Activated CD4-positive, alpha-beta T cell treated with anti-CD3 and anti-CD28 coated beads, Interleukin-2, amount 10 ng/mL, durations not matched to agents 7 days and 5 days (primary cell): ENCODE data around the gene DLL4. TPM values are rescaled to one million over a fixed set of nuclear protein-coding genes. Genes with fewer than 3 reads are reported as not detected.
A peak's percentile ranks its signal among the peaks of the same experiment; 100 is the strongest.
"Not testable (repeated sequence)": the region's sequence is repeated elsewhere in the genome, so short reads cannot be mapped to it uniquely, and the experiment has no call there.

Experiments
- CTCF ChIA-PET: fragments of 350-600 bp; sonication (Branson Sonifier 250); formaldehyde crosslinking; loops from one replicate; lab custom pipeline; 2021; ENCODE audit warnings: antibody characterized with exemption; lab: Charles Lee
- POLR2A ChIA-PET: fragments of 350-600 bp; sonication (Branson Sonifier 250); formaldehyde crosslinking; loops from one replicate; lab custom pipeline; 2021; ENCODE audit warnings: antibody characterized with exemption; lab: Charles Lee
- DNase-seq: peaks from one replicate; pipeline ENCODE4 v3.0.0-alpha.2; 2020
- H3K27ac Mint-ChIP-seq: one replicate; pipeline ENCODE4 v1.8.0; 2021; ENCODE audit warnings: mild to moderate bottlenecking, moderate library complexity, mixed read lengths
- H3K27me3 Mint-ChIP-seq: one replicate; pipeline ENCODE4 v1.8.0; 2021; ENCODE audit warnings: mixed read lengths
- H3K36me3 Mint-ChIP-seq: one replicate; pipeline ENCODE4 v1.8.0; 2021; ENCODE audit warnings: low read depth, mixed read lengths
- H3K4me1 Mint-ChIP-seq: one replicate; pipeline ENCODE4 v1.8.0; 2021; ENCODE audit warnings: mixed read lengths
- H3K4me3 Mint-ChIP-seq: one replicate; pipeline ENCODE4 v1.8.0; 2021; ENCODE audit warnings: mild to moderate bottlenecking, moderate library complexity, mixed read lengths
- H3K9me3 Mint-ChIP-seq: one replicate; pipeline ENCODE4 v1.8.0; 2021; ENCODE audit warnings: mixed read lengths
- total RNA-seq, 2 experiments: library from RNA; stranded (reverse); gene quantifications; one replicate each; pipeline ENCODE4 v1.2.3, GENCODE V29; 2021

The DLL4 gene
- total RNA-seq, 2 experiments from 2014 or later: not detected

DNA sequence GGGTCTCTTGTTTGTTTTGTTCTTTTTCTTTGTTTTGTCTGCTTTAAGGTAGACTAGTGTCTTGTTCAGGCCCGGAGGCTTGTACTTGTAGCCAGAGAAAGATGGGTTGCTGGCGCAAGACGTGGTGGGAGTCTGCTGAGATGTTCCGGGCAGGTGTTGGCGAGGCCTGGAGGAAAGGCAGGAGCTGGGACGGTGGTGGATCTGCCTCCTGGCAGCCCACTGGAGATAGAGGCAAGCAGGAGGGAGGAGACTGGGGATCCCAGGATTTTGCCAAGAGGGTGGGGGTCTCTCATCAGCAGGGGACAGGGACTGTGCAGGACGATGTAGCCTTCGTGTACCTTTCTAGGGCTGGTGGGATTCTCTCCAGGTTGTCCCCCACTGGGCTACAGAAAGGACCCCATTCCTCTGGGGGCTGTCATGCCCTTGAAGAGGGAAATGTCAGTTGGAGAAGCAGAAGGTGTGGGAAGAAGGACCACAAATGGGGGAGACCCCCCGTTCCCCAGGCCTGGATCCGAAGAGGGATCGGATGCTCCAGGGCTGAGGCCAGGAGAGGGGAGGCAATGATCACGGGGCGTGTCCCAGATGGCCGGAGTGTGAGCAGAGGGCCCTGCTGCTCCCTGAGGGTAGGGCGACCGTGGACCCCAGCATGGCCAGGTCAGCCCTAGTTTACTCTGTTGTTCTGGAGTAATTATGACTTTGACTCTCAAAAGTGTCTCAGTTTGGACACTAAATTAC, 31.2 kb downstream of the DLL4 start:
- DNase-seq: no peak
- Mint-ChIP-seq H3K36me3 (peaks cover 3% of the 10 kb centered on the region), H3K9me3 (no peaks in the 10 kb centered on the region), H3K27ac (no peak overlapping the region), H3K4me1 (peaks cover 8% of the 10 kb centered on the region), H3K4me3 (no peak overlapping the region), H3K27me3 (no peaks in the 10 kb centered on the region)
- POLR2A ChIA-PET: no interaction called here
- CTCF ChIA-PET: interaction anchor here (1.0 to 1.4 kb wide), 3 partner anchors 13 to 271 kb away, joined by 3 to 6 read pairs (median 5); partner anchors contain the start of gene CHP1

DNA sequence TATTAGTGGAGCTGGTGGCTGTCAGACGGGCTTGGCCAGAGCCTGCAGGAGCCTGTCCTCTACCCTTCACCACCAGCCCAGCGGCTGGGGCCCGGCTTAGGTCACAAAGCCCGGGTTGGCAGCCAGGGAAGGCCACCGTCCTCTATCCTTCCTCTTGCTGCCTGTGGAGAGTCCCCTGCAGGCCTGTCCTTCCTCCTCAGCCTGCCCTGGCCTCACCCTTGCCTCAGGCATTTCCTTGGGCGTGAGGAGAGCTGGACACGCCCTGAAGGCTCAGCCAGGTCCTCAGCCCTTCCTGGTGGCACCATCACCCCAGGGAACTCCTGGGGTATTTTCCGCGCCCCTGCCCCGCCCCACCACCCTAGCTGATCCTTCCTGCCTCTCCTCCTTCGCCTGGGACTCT, 31.8 kb downstream of the DLL4 start:
- H3K9me3 Mint-ChIP-seq: no peaks in the 10 kb centered on the region
- DNase-seq: no peak
- H3K36me3 Mint-ChIP-seq: peaks cover 3% of the 10 kb centered on the region
- ChIA-PET CTCF (interaction anchor here (0.8 to 4.5 kb wide), 5 partner anchors 8 to 270 kb away, joined by 3 to 18 read pairs (median 5); partner anchors contain the start of genes CHAC1 and CHP1), POLR2A (no interaction called here)
- peaks cover 4% of the 10 kb centered on the region for H3K4me1 Mint-ChIP-seq
- H3K27me3 Mint-ChIP-seq: no peaks in the 10 kb centered on the region
- H3K4me3 Mint-ChIP-seq: no peak overlapping the region
- no peak overlapping the region for H3K27ac Mint-ChIP-seq

DNA sequence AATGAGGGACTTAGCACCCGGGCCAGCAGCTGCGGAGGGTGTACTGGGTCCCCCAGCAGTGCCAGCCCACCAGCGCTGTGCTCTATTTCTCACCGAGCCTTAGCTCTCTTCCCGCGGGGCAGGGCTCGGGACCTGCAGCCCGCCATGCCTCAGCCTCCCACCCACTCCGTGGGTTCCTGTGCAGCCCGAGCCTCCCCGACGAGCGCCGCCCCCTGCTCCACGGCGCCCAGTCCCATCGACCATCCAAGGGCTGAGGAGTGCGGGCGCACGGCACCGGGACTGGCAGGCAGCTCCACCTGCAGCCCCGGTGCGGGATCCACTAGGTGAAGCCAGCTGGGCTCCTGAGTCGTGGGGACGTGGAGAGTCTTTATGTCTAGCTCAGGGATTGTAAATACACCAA, 32.6 kb downstream of the DLL4 start:
- H3K27me3 Mint-ChIP-seq, H3K4me1 Mint-ChIP-seq, H3K9me3 Mint-ChIP-seq, DNase-seq, POLR2A ChIA-PET, H3K36me3 Mint-ChIP-seq, H3K27ac Mint-ChIP-seq, H3K4me3 Mint-ChIP-seq: not testable (repeated sequence)
- CTCF ChIA-PET: interaction anchor here (0.8 to 4.5 kb wide), 7 partner anchors 9 to 269 kb away, joined by 3 to 18 read pairs (median 4); partner anchors contain the start of genes CHAC1 and CHP1

- DNase-seq: not testable (repeated sequence)
These were observed 33.2 kb downstream of the DLL4 start for GRCh38 chr15:40962317-40962716.

DNA sequence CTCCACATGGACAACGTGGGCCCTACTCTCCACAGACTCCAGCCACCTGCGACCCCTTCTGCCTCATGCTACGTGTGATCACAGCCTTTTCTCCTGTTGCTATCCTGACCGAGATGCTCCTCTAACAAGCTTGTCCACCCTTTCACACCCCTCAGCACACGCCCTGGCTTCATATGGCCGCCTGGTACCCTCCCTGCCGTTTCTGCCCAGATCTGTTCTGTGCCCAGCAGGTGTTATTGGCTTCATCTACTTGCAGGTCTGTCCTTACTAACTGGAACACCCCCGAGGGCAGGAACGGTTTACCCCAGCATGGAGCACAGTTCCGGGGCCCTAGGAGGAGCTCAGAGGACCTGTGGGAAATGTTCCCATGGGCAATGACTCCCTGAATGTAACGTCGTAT, 34.1 kb downstream of the DLL4 start:
- ChIA-PET POLR2A (no interaction called here), CTCF (interaction anchor here (0.8 to 4.5 kb wide), 4 partner anchors 9 to 18 kb away, joined by 3 to 18 read pairs (median 3); partner anchors contain the start of gene CHAC1)
- H3K9me3 Mint-ChIP-seq: no peaks in the 10 kb centered on the region
- H3K27me3 Mint-ChIP-seq: peaks cover 2% of the 10 kb centered on the region
- H3K36me3 Mint-ChIP-seq: no peaks in the 10 kb centered on the region
- H3K27ac Mint-ChIP-seq: no peak overlapping the region
- no peak for DNase-seq
- no peaks in the 10 kb centered on the region for H3K4me1 Mint-ChIP-seq
- H3K4me3 Mint-ChIP-seq: no peak overlapping the region

More at GRCh38 chr15:40962317-40962716, 33.2 kb downstream of the DLL4 start:
- POLR2A ChIA-PET, H3K36me3 Mint-ChIP-seq, H3K27me3 Mint-ChIP-seq, H3K4me3 Mint-ChIP-seq, H3K9me3 Mint-ChIP-seq, H3K27ac Mint-ChIP-seq, H3K4me1 Mint-ChIP-seq: not testable (repeated sequence)
- CTCF ChIA-PET: interaction anchor here (0.7 to 4.5 kb wide), 5 partner anchors 10 to 26 kb away, joined by 3 to 18 read pairs (median 3); partner anchors contain the start of gene CHAC1

- Mint-ChIP-seq H3K9me3 (no peaks in the 10 kb centered on the region), H3K27ac (no peak overlapping the region), H3K4me1 (no peaks in the 10 kb centered on the region), H3K4me3 (no peak overlapping the region), H3K27me3 (peaks cover 2% of the 10 kb centered on the region), H3K36me3 (no peaks in the 10 kb centered on the region)
- no peak for DNase-seq
- POLR2A ChIA-PET: no interaction called here
- CTCF ChIA-PET: interaction anchor here (0.8 to 4.5 kb wide), 5 partner anchors 10 to 22 kb away, joined by 3 to 18 read pairs (median 5); partner anchors contain the start of gene CHAC1
These were observed 34.9 kb downstream of the DLL4 start for GRCh38 chr15:40964006-40964405.

- Mint-ChIP-seq H3K4me1 (no peaks in the 10 kb centered on the region), H3K36me3 (no peaks in the 10 kb centered on the region), H3K27ac (no peak overlapping the region), H3K9me3 (no peaks in the 10 kb centered on the region), H3K27me3 (peaks cover 2% of the 10 kb centered on the region), H3K4me3 (no peak overlapping the region)
- ChIA-PET CTCF (interaction anchor here (0.6 to 4.5 kb wide), 7 partner anchors 10 to 970 kb away, joined by 3 to 18 read pairs (median 3); partner anchors contain the start of gene CHAC1), POLR2A (no interaction called here)
- no peak for DNase-seq
These were observed 35.5 kb downstream of the DLL4 start for GRCh38 chr15:40964634-40965033.

DNA sequence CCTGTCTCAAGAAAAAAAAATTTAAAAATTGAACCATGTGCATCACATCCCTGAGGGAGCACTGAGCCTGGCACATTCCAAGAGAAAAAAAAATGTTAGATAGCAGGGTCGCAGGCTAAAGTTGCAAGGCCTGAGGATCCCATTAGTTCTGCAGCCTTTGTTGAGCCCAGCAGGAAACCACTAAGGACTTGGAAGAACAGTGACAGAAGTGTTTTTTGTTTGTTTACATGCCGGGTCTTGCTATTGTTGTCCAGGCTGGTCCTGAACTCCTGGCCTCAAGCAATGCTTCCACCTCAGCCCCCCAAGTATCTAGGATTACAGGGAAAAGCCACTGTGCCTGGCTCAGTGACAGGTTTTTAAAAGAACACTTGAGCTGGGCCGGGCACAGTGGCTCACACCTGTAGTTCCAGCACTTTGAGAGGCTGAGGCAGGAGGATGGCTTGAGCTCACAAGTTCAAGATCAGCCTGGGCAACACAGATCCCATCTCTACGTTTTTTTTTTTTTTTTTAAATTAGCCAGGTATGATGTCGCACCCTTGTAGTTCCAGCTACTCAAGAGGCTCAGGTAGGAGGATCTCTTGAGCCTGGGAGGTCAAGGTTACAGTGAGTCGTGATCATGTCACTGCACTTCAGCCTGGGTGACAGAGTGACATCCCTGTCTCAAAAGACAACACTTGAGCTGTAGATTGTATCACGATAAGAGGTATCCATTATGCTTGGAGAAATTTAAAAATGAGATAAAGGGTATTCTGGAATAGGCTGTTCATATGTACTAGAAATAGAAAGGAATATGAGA, 39.3 kb downstream of the DLL4 start:
- Mint-ChIP-seq H3K4me1 (peaks cover 4% of the 10 kb centered on the region), H3K27me3 (peaks cover 2% of the 10 kb centered on the region), H3K36me3 (no peaks in the 10 kb centered on the region), H3K9me3 (no peaks in the 10 kb centered on the region), H3K27ac (no peak overlapping the region), H3K4me3 (no peak overlapping the region)
- DNase-seq: no peak
- ChIA-PET CTCF (interaction anchor here (1.7 kb wide), 1 partner anchor 27 kb away, joined by 6 read pairs; no protein-coding TSS in a partner anchor), POLR2A (no interaction called here)

GRCh38 chr15:40969363-40969762, 40.2 kb downstream of the DLL4 start:
- H3K9me3 Mint-ChIP-seq: no peaks in the 10 kb centered on the region
- ChIA-PET CTCF (interaction anchor here (1.7 kb wide), 1 partner anchor 27 kb away, joined by 6 read pairs; no protein-coding TSS in a partner anchor), POLR2A (no interaction called here)
- H3K4me3 Mint-ChIP-seq: no peak overlapping the region
- no peak overlapping the region for H3K27ac Mint-ChIP-seq
- no peaks in the 10 kb centered on the region for H3K36me3 Mint-ChIP-seq
- DNase-seq: no peak
- peaks cover 4% of the 10 kb centered on the region for H3K4me1 Mint-ChIP-seq
- H3K27me3 Mint-ChIP-seq: peaks cover 2% of the 10 kb centered on the region

- Mint-ChIP-seq H3K27ac (no peak overlapping the region), H3K9me3 (no peaks in the 10 kb centered on the region), H3K4me1 (peaks cover 4% of the 10 kb centered on the region), H3K4me3 (no peak overlapping the region), H3K36me3 (peaks cover 13% of the 10 kb centered on the region), H3K27me3 (no peaks in the 10 kb centered on the region)
- no peak for DNase-seq
- ChIA-PET CTCF (interaction anchor here (1.1 to 1.6 kb wide), 4 partner anchors 9 to 48 kb away, joined by 3 to 5 read pairs (median 4); no protein-coding TSS in a partner anchor), POLR2A (no interaction called here)
These were observed 45.7 kb downstream of the DLL4 start for GRCh38 chr15:40974879-40975278.

GRCh38 chr15:40976819-40977218, 47.7 kb downstream of the DLL4 start:
- H3K27ac Mint-ChIP-seq: no peak overlapping the region
- CTCF ChIA-PET: interaction anchor here (0.6 to 1.9 kb wide), 6 partner anchors 16 to 128 kb away, joined by 3 to 6 read pairs (median 4); no protein-coding TSS in a partner anchor

GRCh38 chr15:40978141-40978540, 49.0 kb downstream of the DLL4 start:
- no peak overlapping the region for H3K4me3 Mint-ChIP-seq

More at GRCh38 chr15:40976819-40977218, 47.7 kb downstream of the DLL4 start:
- POLR2A ChIA-PET: no interaction called here
- DNase-seq: no peak
- H3K4me3 Mint-ChIP-seq: no peak overlapping the region
- peaks cover 26% of the 10 kb centered on the region for H3K36me3 Mint-ChIP-seq
- H3K9me3 Mint-ChIP-seq: no peaks in the 10 kb centered on the region
- no peaks in the 10 kb centered on the region for H3K27me3 Mint-ChIP-seq
- peaks cover 6% of the 10 kb centered on the region for H3K4me1 Mint-ChIP-seq

More at GRCh38 chr15:40978141-40978540, 49.0 kb downstream of the DLL4 start:
- POLR2A ChIA-PET: no interaction called here
- Mint-ChIP-seq H3K27me3 (no peaks in the 10 kb centered on the region), H3K4me1 (peaks cover 2% of the 10 kb centered on the region), H3K27ac (peak overlapping the region; percentile 11), H3K9me3 (no peaks in the 10 kb centered on the region), H3K36me3 (peaks cover 34% of the 10 kb centered on the region)
- no peak for DNase-seq
- CTCF ChIA-PET: interaction anchor here (1.9 kb wide), 1 partner anchor 75 kb away, joined by 4 read pairs; no protein-coding TSS in a partner anchor
